SK-N-SH (cell line): ENCODE results near the gene NSL1.

Source experiments
- CTCF ChIP-seq: fragments of 200-600 bp; sonication (generic); IDR thresholded peaks from 2 replicates; pipeline ENCODE4 v1.6.1; 2017; ENCODE audit warnings: antibody characterized with exemption, mild to moderate bottlenecking, moderate library complexity
- GATA2 ChIP-seq: sonication (generic); formaldehyde crosslinking; IDR thresholded peaks from 2 replicates; pipeline ENCODE4 v1.5.0; 2020; ENCODE audit warnings: mild to moderate bottlenecking, missing genetic modification reagents
- POLR2AphosphoS5 ChIP-seq: IDR thresholded peaks from 2 replicates; pipeline ENCODE4 v1.6.1; 2012; ENCODE audit warnings: low read depth, low read length
- SIN3A ChIP-seq: IDR thresholded peaks from 2 replicates; pipeline ENCODE4 v1.6.1; 2012; ENCODE audit warnings: low read depth, mild to moderate bottlenecking, low read length, moderate library complexity, borderline replicate concordance
- SMC3 ChIP-seq: IDR thresholded peaks from 2 replicates; pipeline ENCODE4 v1.6.1; 2012; ENCODE audit warnings: low read depth, low read length, improper control_type of control experiment
- TAF1 ChIP-seq: IDR thresholded peaks from 2 replicates; pipeline ENCODE4 v1.6.1; 2012; ENCODE audit warnings: low read depth, mild to moderate bottlenecking, low read length, moderate library complexity, borderline replicate concordance
- YY1 ChIP-seq: IDR thresholded peaks from 2 replicates; pipeline ENCODE4 v1.4.0; 2012; ENCODE audit warnings: low read depth, mild to moderate bottlenecking

- no peak for TF ChIP-seq CTCF
- no peak for TF ChIP-seq SIN3A
- no peak for TF ChIP-seq YY1
- no peak for TF ChIP-seq GATA2 (CRISPR knock-in tag)
- no peak for TF ChIP-seq POLR2AphosphoS5
- no peak for TF ChIP-seq TAF1
- TF ChIP-seq SMC3: no peak
These were observed 106.1 kb downstream of the NSL1 start for GRCh38 chr1:212685429-212685828.
